WTC11 (cell line): ENCODE results near the gene USP4. TPM values are rescaled to one million over a fixed set of nuclear protein-coding genes. Genes with fewer than 3 reads are reported as not detected.

ENCODE experiments used
- ATAC-seq: fragments of 200-7000 bp; cut with Tn5 transposase; 2 replicates; pipeline ENCODE4 v1.10.0; 2021; ENCODE audit warnings: mild to moderate bottlenecking, moderate library complexity
- CTCF ChIA-PET: fragments of 300-600 bp; sonication (Branson Sonifier 250); formaldehyde crosslinking; loops from one replicate; lab custom pipeline; 2021; ENCODE audit warnings: antibody characterized with exemption; lab: Charles Lee
- POLR2A ChIA-PET: fragments of 350-600 bp; sonication (Branson Sonifier 250); formaldehyde crosslinking; loops from one replicate; lab custom pipeline; 2021; ENCODE audit warnings: antibody characterized with exemption; lab: Charles Lee
- DNase-seq: peaks from one replicate; pipeline ENCODE4 v3.0.0; 2021; ENCODE audit warnings: low spot score
- H3K27ac Mint-ChIP-seq: 2 replicates; pipeline ENCODE4 v1.8.0; 2021; ENCODE audit warnings: mixed read lengths
- H3K27me3 Mint-ChIP-seq: 2 replicates; pipeline ENCODE4 v1.8.0; 2021; ENCODE audit warnings: low read depth, mild to moderate bottlenecking, moderate library complexity, mixed read lengths
- H3K36me3 Mint-ChIP-seq: 2 replicates; pipeline ENCODE4 v1.8.0; 2021; ENCODE audit warnings: mixed read lengths
- H3K4me1 Mint-ChIP-seq: 2 replicates; pipeline ENCODE4 v1.8.0; 2022; ENCODE audit warnings: mixed read lengths
- H3K4me3 Mint-ChIP-seq: 2 replicates; pipeline ENCODE4 v1.8.0; 2021; ENCODE audit warnings: mild to moderate bottlenecking, moderate library complexity, mixed read lengths
- H3K9me3 Mint-ChIP-seq: 2 replicates; pipeline ENCODE4 v1.8.0; 2021; ENCODE audit warnings: mixed read lengths
- AFF4 ChIP-seq: sonication (generic); formaldehyde crosslinking; IDR thresholded peaks from 2 replicates; pipeline ENCODE4 v1.8.1; 2023; ENCODE audit warnings: mild to moderate bottlenecking, missing genetic modification reagents, borderline replicate concordance
- CBFB ChIP-seq: sonication (generic); formaldehyde crosslinking; IDR thresholded peaks from 2 replicates; pipeline ENCODE4 v1.8.1; 2022; ENCODE audit warnings: mild to moderate bottlenecking, low read depth, missing genetic modification reagents
- CREM ChIP-seq: sonication (generic); formaldehyde crosslinking; IDR thresholded peaks from 2 replicates; pipeline ENCODE4 v1.8.1; 2022; ENCODE audit warnings: mild to moderate bottlenecking, missing genetic modification reagents, moderate library complexity
- E2F1 ChIP-seq: sonication (generic); formaldehyde crosslinking; IDR thresholded peaks from 2 replicates; pipeline ENCODE4 v1.8.0; 2022; ENCODE audit warnings: mild to moderate bottlenecking, missing genetic modification reagents
- E2F4 ChIP-seq: sonication (generic); formaldehyde crosslinking; IDR thresholded peaks from 2 replicates; pipeline ENCODE4 v1.8.1; 2022; ENCODE audit warnings: low read depth, mild to moderate bottlenecking, moderate library complexity, missing genetic modification reagents, borderline replicate concordance
- ETV6 ChIP-seq: sonication (generic); formaldehyde crosslinking; IDR thresholded peaks from 2 replicates; pipeline ENCODE4 v1.8.1; 2022; ENCODE audit warnings: mild to moderate bottlenecking, missing genetic modification reagents
- FOXJ3 ChIP-seq: sonication (generic); formaldehyde crosslinking; IDR thresholded peaks from 2 replicates; pipeline ENCODE4 v1.9.0; 2021; ENCODE audit warnings: missing genetic modification reagents, mild to moderate bottlenecking, borderline replicate concordance
- FOXK1 ChIP-seq: sonication (generic); formaldehyde crosslinking; IDR thresholded peaks from 2 replicates; pipeline ENCODE4 v1.8.0; 2022; ENCODE audit warnings: mild to moderate bottlenecking, moderate library complexity, missing genetic modification reagents
- HMGA2 ChIP-seq: fragments of 250-450 bp; sonication (Bioruptor Pico); IDR thresholded peaks from 2 replicates; pipeline ENCODE4 v1.4.0; 2021; ENCODE audit warnings: mild to moderate bottlenecking, moderate library complexity
- JUN ChIP-seq: sonication (generic); formaldehyde crosslinking; IDR thresholded peaks from 2 replicates; pipeline ENCODE4 v1.8.0; 2023; ENCODE audit warnings: mild to moderate bottlenecking, missing genetic modification reagents
- MYBL2 ChIP-seq: sonication (generic); formaldehyde crosslinking; IDR thresholded peaks from 2 replicates; pipeline ENCODE4 v1.8.1; 2023; ENCODE audit warnings: mild to moderate bottlenecking, moderate library complexity, missing genetic modification reagents
- NFATC4 ChIP-seq: fragments of 250-450 bp; sonication (Bioruptor Pico); IDR thresholded peaks from 2 replicates; pipeline ENCODE4 v1.9.0; 2021; ENCODE audit warnings: mild to moderate bottlenecking
- NR1H2 ChIP-seq: sonication (generic); formaldehyde crosslinking; IDR thresholded peaks from 2 replicates; pipeline ENCODE4 v1.9.0; 2021; ENCODE audit warnings: mild to moderate bottlenecking, moderate library complexity, missing genetic modification reagents
- NR2C2 ChIP-seq: sonication (generic); formaldehyde crosslinking; IDR thresholded peaks from 2 replicates; pipeline ENCODE4 v1.8.0; 2022; ENCODE audit warnings: mild to moderate bottlenecking, missing genetic modification reagents
- OVOL2 ChIP-seq: fragments of 250-450 bp; sonication (Bioruptor Pico); IDR thresholded peaks from 2 replicates; pipeline ENCODE4 v1.9.0; 2021; ENCODE audit warnings: mild to moderate bottlenecking, borderline replicate concordance
- RELA ChIP-seq: sonication (generic); formaldehyde crosslinking; IDR thresholded peaks from 2 replicates; pipeline ENCODE4 v1.8.1; 2022; ENCODE audit warnings: missing genetic modification reagents, mild to moderate bottlenecking, borderline replicate concordance
- RORB ChIP-seq: fragments of 250-450 bp; sonication (Bioruptor Pico); IDR thresholded peaks from 2 replicates; pipeline ENCODE4 v1.9.0; 2021; ENCODE audit warnings: mild to moderate bottlenecking
- TEAD1 ChIP-seq: sonication (generic); formaldehyde crosslinking; IDR thresholded peaks from 2 replicates; pipeline ENCODE4 v1.8.0; 2022; ENCODE audit warnings: mild to moderate bottlenecking, missing genetic modification reagents
- ZNF219 ChIP-seq: sonication (generic); formaldehyde crosslinking; IDR thresholded peaks from 2 replicates; pipeline ENCODE4 v1.8.0; 2023; ENCODE audit warnings: missing genetic modification reagents, mild to moderate bottlenecking, borderline replicate concordance
- ZNF671 ChIP-seq: fragments of 250-450 bp; sonication (Bioruptor Pico); IDR thresholded peaks from 2 replicates; pipeline ENCODE4 v1.8.0; 2021; ENCODE audit warnings: mild to moderate bottlenecking
- total RNA-seq: library from RNA; stranded (reverse); gene quantifications from 3 replicates; pipeline ENCODE4 v1.2.3, GENCODE V29; 2021
- TF ChIP-seq, protein P1 (sequence below): fragments of 250-450 bp; sonication (Bioruptor Pico); IDR thresholded peaks from 2 replicates; pipeline ENCODE4 v1.8.0; 2021; ENCODE audit warnings: mild to moderate bottlenecking
- TF ChIP-seq, protein P2 (sequence below): sonication (generic); formaldehyde crosslinking; IDR thresholded peaks from 2 replicates; pipeline ENCODE4 v1.8.1; 2022; ENCODE audit warnings: low read depth, missing genetic modification reagents, borderline replicate concordance

Gene USP4
- total RNA-seq, 1 experiment from 2014 or later = 29.1 TPM

DNA sequence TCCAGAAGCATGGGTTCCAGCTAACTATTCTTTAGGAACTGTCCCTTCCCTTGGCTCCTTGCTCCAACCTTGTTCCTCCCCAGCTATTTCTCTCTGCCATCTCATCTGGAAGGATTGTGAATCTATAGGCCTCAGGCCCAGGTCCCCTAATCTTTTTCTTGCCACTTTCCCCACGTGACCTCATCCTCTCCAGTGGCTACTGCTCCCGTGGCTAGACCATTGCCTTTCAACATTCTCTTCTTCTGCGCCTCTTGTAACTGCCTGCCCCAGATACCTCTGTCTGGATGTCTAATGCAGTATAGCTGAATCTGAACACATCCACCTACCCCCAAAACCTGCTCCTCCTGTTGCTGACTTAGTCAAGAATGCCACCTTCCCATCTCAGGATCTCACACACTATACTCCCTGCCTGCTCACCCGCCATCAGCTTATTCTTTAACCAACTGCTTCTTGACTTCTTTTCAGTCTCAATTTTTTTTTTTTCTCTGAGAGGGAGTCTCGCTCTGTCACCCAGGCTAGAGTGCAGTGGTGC is 13.1 kb upstream of the USP4 start:
- H3K4me1 Mint-ChIP-seq = peaks cover 10% of the 10 kb centered on the region
- H3K9me3 Mint-ChIP-seq = peaks cover 3% of the 10 kb centered on the region
- TF ChIP-seq FOXJ3 (CRISPR knock-in tag) (no peak), NFATC4 (CRISPR knock-in tag) (0 out of 2 replicates have a peak, but pooled peaks have one; percentile 38)
- peaks cover 17% of the 10 kb centered on the region for H3K36me3 Mint-ChIP-seq
- H3K4me3 Mint-ChIP-seq = no peak overlapping the region
- no peak overlapping the region for H3K27ac Mint-ChIP-seq
- ATAC-seq = no peak
- ChIA-PET CTCF (interaction anchor here (0.6 to 1.6 kb wide), 4 partner anchors 12 to 365 kb away, joined by 3 to 5 read pairs (median 3); no protein-coding TSS in a partner anchor), POLR2A (interaction anchor here (0.9 to 1.0 kb wide), 2 partner anchors 13 to 96 kb away, joined by 3 to 5 read pairs; partner anchors contain the start of gene USP4)
- H3K27me3 Mint-ChIP-seq = no peaks in the 10 kb centered on the region; the same call in 1 of the 2 replicates
- no peak for DNase-seq

DNA sequence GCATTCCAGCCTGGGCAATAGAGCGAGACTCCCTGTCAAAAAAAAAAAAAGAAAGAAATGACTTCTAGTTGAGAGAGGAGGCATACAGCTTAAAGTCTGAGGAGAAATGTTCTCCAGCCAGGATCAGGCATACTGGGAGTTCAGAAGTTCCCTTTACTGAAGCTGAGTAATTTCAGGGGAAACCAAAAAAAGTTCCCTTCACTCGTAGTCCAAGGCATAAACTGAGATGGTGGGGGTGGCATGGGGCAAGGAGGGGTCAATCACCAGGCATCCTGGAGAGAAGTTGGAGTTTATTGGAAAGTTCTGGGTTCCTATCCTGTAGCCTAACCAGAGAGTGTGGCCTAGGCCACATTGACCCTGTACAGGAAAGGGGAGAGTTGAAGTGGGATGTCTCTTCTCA is 12.4 kb upstream of the USP4 start:
- Mint-ChIP-seq H3K4me1 (peaks cover 10% of the 10 kb centered on the region), H3K4me3 (no peak overlapping the region), H3K27me3 (no peaks in the 10 kb centered on the region; the same call in 1 of the 2 replicates)
- TF ChIP-seq NR1H2 (CRISPR knock-in tag) = no peak
- no peak for TF ChIP-seq HMGA2 (CRISPR knock-in tag)
- TF ChIP-seq NFATC4 (CRISPR knock-in tag) = no peak
- no peak for TF ChIP-seq MYBL2
- no peak for TF ChIP-seq TEAD1
- TF ChIP-seq OVOL2 (CRISPR knock-in tag) = no peak
- no peak for TF ChIP-seq CREM (CRISPR knock-in tag)
- TF ChIP-seq ZNF219 (CRISPR knock-in tag) = no peak
- TF ChIP-seq RELA = no peak
- TF ChIP-seq NR2C2 (CRISPR knock-in tag) = no peak
- no peak for TF ChIP-seq JUN (CRISPR knock-in tag)
- TF ChIP-seq, protein P1, sequence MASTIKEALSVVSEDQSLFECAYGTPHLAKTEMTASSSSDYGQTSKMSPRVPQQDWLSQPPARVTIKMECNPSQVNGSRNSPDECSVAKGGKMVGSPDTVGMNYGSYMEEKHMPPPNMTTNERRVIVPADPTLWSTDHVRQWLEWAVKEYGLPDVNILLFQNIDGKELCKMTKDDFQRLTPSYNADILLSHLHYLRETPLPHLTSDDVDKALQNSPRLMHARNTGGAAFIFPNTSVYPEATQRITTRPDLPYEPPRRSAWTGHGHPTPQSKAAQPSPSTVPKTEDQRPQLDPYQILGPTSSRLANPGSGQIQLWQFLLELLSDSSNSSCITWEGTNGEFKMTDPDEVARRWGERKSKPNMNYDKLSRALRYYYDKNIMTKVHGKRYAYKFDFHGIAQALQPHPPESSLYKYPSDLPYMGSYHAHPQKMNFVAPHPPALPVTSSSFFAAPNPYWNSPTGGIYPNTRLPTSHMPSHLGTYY = no peak
- TF ChIP-seq, all 79 proteins: peak for 0
- Mint-ChIP-seq H3K36me3 (peaks cover 17% of the 10 kb centered on the region), H3K9me3 (peaks cover 3% of the 10 kb centered on the region), H3K27ac (no peak overlapping the region)
- ATAC-seq (no peak), DNase-seq (no peak)
- POLR2A ChIA-PET = interaction anchor here (0.5 kb wide), 1 partner anchor 46 kb away, joined by 4 read pairs; no protein-coding TSS in a partner anchor
- CTCF ChIA-PET = interaction anchor here (0.9 to 1.6 kb wide), 3 partner anchors 97 to 365 kb away, joined by 3 to 5 read pairs (median 4); no protein-coding TSS in a partner anchor

GRCh38 chr3:49351521-49352011 is 11.7 kb upstream of the USP4 start:
- 0 out of 2 replicates have a peak, but pooled peaks have one; percentile 22 for ATAC-seq
- H3K4me3 Mint-ChIP-seq = no peak overlapping the region
- peaks cover 3% of the 10 kb centered on the region for H3K9me3 Mint-ChIP-seq
- CTCF ChIA-PET = interaction anchor here (0.6 to 3.1 kb wide), 5 partner anchors 12 to 180 kb away, joined by 3 to 25 read pairs (median 4); partner anchors contain the start of genes KLHDC8B and USP4
- peaks cover 16% of the 10 kb centered on the region for H3K36me3 Mint-ChIP-seq
- no peaks in the 10 kb centered on the region; the same call in 1 of the 2 replicates for H3K27me3 Mint-ChIP-seq
- peak overlapping the region; percentile 13 for H3K27ac Mint-ChIP-seq
- no peak for DNase-seq
- peaks cover 9% of the 10 kb centered on the region for H3K4me1 Mint-ChIP-seq
- POLR2A ChIA-PET = interaction anchor here (0.5 to 0.8 kb wide), 3 partner anchors 12 to 118 kb away, joined by 3 to 4 read pairs (median 4); partner anchors contain the start of gene USP4
- TF ChIP-seq E2F4 (no peak), ETV6 (CRISPR knock-in tag) (no peak), ZNF671 (CRISPR knock-in tag) (no peak), E2F1 (no peak), RORB (no peak), FOXK1 (CRISPR knock-in tag) (no peak), CBFB (CRISPR knock-in tag) (no peak), AFF4 (no peak)
- TF ChIP-seq, protein P1 = no peak
- TF ChIP-seq, protein P2, sequence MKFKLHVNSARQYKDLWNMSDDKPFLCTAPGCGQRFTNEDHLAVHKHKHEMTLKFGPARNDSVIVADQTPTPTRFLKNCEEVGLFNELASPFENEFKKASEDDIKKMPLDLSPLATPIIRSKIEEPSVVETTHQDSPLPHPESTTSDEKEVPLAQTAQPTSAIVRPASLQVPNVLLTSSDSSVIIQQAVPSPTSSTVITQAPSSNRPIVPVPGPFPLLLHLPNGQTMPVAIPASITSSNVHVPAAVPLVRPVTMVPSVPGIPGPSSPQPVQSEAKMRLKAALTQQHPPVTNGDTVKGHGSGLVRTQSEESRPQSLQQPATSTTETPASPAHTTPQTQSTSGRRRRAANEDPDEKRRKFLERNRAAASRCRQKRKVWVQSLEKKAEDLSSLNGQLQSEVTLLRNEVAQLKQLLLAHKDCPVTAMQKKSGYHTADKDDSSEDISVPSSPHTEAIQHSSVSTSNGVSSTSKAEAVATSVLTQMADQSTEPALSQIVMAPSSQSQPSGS (CRISPR knock-in tag) = no peak
